Activated naive CD4-positive, alpha-beta T cell treated with anti-CD3 and anti-CD28 coated beads, Interleukin-2, amount 50 U/mL, for 72 hours (primary cell): Measurements from ENCODE around the gene KLF16. TPM values are rescaled to one million over a fixed set of nuclear protein-coding genes. Genes with fewer than 3 reads are reported as not detected.

Experiments used
- ATAC-seq, 2 donors: fragments of 150-1000 bp; cut with Tn5 transposase; 2 replicates each; pipeline ENCODE4 v1.10.0; 2021; ENCODE audit warnings: mild to moderate bottlenecking in 2 of 2, moderate library complexity in 2 of 2
- DNase-seq, 2 donors: peaks; one replicate each; pipeline ENCODE4 v3.0.0; 2021 to 2022; ENCODE audit warnings: low spot score in 2 of 2
- H3K27ac Mint-ChIP-seq, 2 donors: one replicate each; pipeline ENCODE4 v1.8.0; 2022; ENCODE audit warnings: mild to moderate bottlenecking in 2 of 2, mixed read lengths in 2 of 2
- H3K36me3 Mint-ChIP-seq, 2 donors: one replicate each; pipeline ENCODE4 v1.8.0; 2022; ENCODE audit warnings: mixed read lengths in 2 of 2
- H3K9me3 Mint-ChIP-seq, 2 donors: one replicate each; pipeline ENCODE4 v1.8.0; 2022; ENCODE audit warnings: mixed read lengths in 2 of 2
- total RNA-seq, 2 donors: library from RNA; stranded (reverse); gene quantifications; one replicate each; pipeline ENCODE4 v1.2.3, GENCODE V29; 2022

KLF16 gene
- total RNA-seq, 2 donors from 2014 or later: 20.5 to 22.6 TPM

DNA sequence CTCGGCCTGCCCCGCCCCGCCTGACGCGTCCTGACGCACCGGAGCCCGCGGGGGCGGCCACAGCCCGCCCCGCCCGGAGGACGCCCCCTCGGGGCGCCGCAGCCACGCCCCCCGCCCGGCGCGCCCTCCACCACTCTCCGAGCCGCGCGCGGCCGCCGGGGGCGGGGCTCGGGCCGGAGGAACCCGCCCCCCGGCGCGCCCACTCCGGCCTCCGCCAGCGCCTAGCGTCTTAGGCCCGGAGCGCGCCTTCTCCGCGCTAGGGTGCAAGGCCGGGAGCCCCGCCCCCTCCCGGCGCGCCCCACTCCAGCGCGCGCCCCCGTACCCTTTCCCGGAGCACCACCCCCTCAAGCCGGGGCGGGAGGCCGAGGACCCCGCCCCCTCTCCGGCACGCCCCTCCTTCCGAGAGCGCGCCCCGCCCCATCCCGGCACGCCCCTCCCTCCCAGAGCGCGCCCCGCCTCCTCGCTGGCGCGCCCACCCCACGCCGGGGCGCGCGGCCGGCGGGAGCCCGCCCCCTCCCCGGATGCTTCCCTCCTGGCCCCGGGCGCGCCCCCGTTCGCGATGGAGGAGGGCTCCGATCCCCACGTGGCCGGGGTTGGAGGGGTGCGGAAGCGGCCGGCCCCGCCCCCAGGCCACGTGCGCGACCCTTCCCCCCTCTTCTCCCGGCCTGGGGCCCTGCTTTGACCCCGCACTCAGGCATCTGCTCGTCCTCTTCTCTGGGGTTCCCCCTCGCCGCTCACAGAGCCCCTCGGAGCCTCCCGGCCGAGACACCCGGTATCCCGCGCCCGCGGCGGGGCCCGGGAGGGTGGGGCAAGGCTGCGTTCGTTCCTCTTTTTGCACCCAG, 480 bp upstream of the KLF16 start:
- peak; percentile 70 to 76 for ATAC-seq
- H3K9me3 Mint-ChIP-seq: no peaks in the 10 kb centered on the region
- H3K36me3 Mint-ChIP-seq: peaks cover 5 to 10% of the 10 kb centered on the region in 2 donors
- peak overlapping the region in 1 of 2 donors; percentile 60 for H3K27ac Mint-ChIP-seq
- DNase-seq: peak; percentile 95 to 97

GRCh38 chr19:1862424-1863327, 703 bp downstream of the KLF16 start:
- no peaks in the 10 kb centered on the region for H3K9me3 Mint-ChIP-seq
- peaks cover 5 to 10% of the 10 kb centered on the region in 2 donors for H3K36me3 Mint-ChIP-seq
- ATAC-seq (peak in 1 of 2 donors; percentile 7), DNase-seq (peak in 1 of 2 donors; percentile 66)
- H3K27ac Mint-ChIP-seq: peak overlapping the region; percentile 86 to 98

DNA sequence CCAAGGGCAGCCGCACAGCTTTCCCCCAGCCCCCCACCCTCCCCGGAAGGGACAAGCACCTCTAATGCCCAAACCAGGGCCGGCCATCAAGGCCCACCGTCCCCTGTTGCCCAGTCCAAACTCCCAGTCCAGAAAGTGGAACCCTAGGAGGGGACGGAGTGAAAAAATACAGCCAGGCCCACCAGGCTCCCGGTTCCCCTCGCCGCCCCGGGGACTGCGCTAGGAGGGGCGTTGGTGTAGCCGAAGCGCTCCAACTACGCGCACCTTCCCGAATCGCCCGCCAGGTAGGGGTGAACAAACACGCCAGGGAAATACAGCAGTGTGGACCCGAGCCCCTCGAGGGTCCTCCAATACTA, 1.3 kb downstream of the KLF16 start:
- DNase-seq (no peak), ATAC-seq (no peak)
- Mint-ChIP-seq H3K36me3 (peaks cover 5 to 10% of the 10 kb centered on the region in 2 donors), H3K27ac (peak overlapping the region; percentile 86 to 98), H3K9me3 (no peaks in the 10 kb centered on the region)

GRCh38 chr19:1861599-1862031, 1.8 kb downstream of the KLF16 start:
- H3K27ac Mint-ChIP-seq: peak overlapping the region; percentile 86 to 90
- ATAC-seq (no peak), DNase-seq (no peak)
- H3K9me3 Mint-ChIP-seq: no peaks in the 10 kb centered on the region
- peaks cover 5 to 10% of the 10 kb centered on the region in 2 donors for H3K36me3 Mint-ChIP-seq

DNA sequence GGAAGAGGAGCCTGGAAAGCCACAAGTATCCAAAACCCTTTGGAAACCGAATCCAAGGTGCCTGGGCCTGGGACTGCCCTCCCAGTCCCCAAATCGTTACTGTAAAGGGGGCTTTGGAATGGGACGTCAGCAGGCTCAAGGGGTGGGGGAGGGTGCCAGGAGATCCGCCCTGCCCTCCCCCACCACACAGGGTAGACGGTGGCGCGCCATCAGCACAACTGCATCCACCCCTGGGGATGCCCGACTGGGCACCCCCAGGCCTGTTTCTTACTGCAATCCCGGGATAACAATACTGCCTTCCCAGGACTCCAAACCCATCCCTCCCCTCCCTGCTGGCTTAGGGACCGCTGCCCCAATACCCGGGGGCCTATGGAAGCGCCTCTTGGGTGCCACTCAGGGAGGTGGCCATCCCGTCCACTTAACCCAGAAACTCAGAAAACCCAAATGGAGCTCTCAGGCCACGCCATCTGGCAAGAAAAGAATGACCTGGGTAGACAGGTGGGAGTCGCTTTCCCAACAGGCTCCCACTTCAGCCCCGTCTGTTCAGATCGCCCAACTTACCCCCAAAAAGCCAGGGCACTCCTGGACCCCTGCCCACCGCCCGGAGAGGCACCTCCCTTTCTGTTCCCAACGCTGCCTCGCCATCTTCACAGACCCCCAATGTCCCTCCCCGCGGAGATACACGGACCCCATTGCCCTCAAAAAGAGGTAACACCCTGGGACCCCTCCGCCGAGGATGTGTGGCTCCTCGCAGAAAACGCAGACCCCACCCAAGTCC, 2.4 kb downstream of the KLF16 start:
- peak overlapping the region; percentile 86 to 90 for H3K27ac Mint-ChIP-seq
- no peak for ATAC-seq
- no peaks in the 10 kb centered on the region for H3K9me3 Mint-ChIP-seq
- DNase-seq: no peak
- peaks cover 5 to 10% of the 10 kb centered on the region in 2 donors for H3K36me3 Mint-ChIP-seq

DNA sequence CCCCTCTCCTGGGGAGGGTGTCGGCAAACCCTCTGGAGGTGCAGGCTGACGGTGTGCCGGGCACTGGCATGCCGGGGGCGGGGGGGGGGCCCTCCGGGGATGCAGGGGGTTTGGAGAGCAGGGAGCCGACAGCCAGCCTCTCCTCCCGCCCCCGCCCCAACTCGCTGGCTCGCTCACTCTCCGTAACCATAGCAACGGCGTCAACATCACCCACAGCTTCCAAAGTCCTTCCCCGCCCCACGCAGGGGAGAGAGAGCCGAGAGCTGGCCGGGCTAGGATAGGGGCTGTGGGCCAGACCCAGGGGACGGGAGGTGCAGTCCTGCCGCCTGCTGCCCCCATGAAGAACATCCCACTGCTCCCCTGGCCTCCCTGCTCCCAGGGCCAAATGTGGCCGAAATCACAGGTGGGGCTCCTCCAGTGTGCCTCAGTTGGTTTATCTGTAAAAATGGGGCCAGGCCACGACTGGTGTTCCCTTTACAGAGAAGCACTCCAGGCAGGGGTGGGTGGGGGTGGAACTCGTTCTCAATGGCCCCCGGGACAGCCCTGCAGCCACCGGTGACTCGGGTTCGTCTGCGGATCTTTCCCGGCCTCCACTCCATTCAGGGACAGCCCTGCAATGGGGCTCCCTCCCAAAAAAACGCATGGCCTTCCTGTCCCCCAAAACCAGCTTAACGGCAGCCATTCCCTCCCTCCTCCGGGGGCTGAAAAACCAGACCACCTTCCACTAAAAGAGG, 3.2 kb downstream of the KLF16 start:
- DNase-seq (peak; percentile 60 to 62), ATAC-seq (no peak)
- Mint-ChIP-seq H3K36me3 (peaks cover 5 to 10% of the 10 kb centered on the region in 2 donors), H3K27ac (peak overlapping the region in 1 of 2 donors; percentile 86), H3K9me3 (no peaks in the 10 kb centered on the region)

- ATAC-seq (no peak), DNase-seq (no peak)
- no peaks in the 10 kb centered on the region for H3K9me3 Mint-ChIP-seq
- H3K36me3 Mint-ChIP-seq: peaks cover 5 to 10% of the 10 kb centered on the region in 2 donors
- peak overlapping the region; percentile 39 to 87 for H3K27ac Mint-ChIP-seq
Observed at GRCh38 chr19:1859331-1859781, 4.0 kb downstream of the KLF16 start.

GRCh38 chr19:1858412-1859081, 4.8 kb downstream of the KLF16 start:
- DNase-seq: peak in 1 of 2 donors; percentile 58
- no peak for ATAC-seq
- Mint-ChIP-seq H3K36me3 (peaks cover 5 to 10% of the 10 kb centered on the region in 2 donors), H3K27ac (peak overlapping the region; percentile 15 to 77), H3K9me3 (no peaks in the 10 kb centered on the region)

- DNase-seq (no peak), ATAC-seq (no peak)
- Mint-ChIP-seq H3K36me3 (peaks cover 5 to 10% of the 10 kb centered on the region in 2 donors), H3K9me3 (no peaks in the 10 kb centered on the region), H3K27ac (peak overlapping the region in 1 of 2 donors; percentile 77)
Observed at GRCh38 chr19:1857648-1858326, 5.6 kb downstream of the KLF16 start.

DNA sequence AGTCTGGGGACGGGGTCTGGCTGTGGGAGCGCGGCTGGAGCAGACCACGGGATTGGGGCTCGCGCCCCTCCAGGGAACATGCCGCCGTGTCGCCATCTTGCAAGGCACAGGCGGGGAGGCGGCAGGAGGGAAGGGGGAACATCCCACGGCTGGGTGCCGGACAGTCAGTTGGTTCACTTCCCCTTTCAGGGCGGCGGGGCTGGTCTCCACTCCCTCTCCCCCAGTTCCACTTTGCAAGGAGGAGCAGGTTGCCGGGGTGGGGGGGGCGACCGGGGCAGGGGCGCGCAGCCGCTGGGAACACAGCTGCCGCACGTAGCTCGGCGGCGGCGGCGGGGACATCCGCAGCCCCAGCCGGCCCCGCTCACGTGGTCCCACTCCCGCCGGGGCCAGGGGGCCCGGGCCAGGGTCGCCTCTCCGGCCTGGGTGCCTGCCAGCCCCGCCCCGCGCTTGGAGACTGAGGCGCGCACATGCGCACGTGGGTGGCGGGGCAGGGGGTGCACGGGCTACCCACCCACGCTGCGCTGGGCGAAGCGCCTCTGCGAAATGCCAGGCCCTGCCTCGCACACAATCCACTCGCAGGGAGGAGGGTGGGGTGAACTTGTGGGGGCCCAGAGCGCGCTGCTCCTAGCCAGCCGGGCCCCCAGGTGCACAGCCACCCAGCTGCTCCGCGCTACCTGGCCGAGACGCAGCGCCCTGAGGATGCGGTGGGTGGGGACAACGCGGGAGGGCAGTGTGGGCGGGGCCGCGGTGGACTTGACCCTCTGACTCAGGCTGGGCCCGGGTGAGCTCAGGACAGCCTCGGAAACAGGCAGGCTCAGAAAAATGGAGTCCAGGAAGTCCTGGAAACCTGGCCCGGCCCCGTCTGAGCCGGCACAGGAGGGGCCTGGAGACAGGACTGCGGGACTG, 6.4 kb downstream of the KLF16 start:
- no peaks in the 10 kb centered on the region for H3K9me3 Mint-ChIP-seq
- ATAC-seq: peak; percentile 11 to 70
- H3K36me3 Mint-ChIP-seq: peaks cover 0 to 3% of the 10 kb centered on the region in 2 donors
- DNase-seq: peak; percentile 56 to 89
- peak overlapping the region in 1 of 2 donors; percentile 81 for H3K27ac Mint-ChIP-seq

- no peak for ATAC-seq
- DNase-seq: no peak
- Mint-ChIP-seq H3K27ac (peak overlapping the region; percentile 29 to 81), H3K9me3 (no peaks in the 10 kb centered on the region), H3K36me3 (no peaks in the 10 kb centered on the region)
Observed at GRCh38 chr19:1856345-1856697, 7.1 kb downstream of the KLF16 start.

- no peaks in the 10 kb centered on the region for H3K36me3 Mint-ChIP-seq
- ATAC-seq (peak; percentile 14 to 30), DNase-seq (no peak)
- peak overlapping the region; percentile 68 to 81 for H3K27ac Mint-ChIP-seq
- no peaks in the 10 kb centered on the region for H3K9me3 Mint-ChIP-seq
Observed at GRCh38 chr19:1855828-1856255, 7.5 kb downstream of the KLF16 start.

DNA sequence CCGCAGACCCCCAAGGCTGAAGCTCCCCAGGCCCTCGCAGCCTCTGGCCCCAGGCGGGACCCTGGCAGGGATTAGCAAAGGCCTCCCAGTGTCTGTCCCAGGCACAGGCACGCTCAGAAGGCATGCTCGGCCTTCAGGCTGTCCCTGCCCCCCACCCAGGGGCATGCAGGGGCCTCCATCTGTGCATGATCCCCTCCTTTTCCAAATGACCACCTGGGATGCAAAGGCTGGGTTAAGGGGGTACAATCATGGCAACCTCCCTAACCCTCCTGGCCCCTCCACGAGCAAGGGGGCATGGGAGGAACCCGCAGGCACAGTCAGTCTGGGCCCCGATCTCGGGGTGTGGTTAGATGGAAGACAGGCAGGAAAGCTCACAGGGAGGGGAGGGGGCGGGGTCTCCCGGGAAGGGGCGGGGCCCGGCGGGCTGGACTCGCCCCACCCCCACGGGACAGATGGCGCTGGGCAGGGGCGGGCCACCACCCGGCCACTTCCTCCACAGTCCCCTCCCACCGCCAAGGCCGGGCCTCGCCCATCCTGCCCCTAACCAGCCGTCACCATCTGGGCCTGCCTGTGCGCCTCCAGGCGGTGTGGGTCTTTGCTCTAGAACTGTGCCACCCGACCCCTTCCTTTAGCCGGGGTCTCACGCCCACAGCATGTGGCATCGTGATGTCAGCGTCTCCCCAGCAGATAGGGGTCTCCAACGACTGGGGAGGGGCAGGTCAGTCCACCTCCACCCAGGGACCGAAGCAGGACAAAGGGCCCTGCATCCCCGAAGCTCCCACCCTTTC, 8.1 kb downstream of the KLF16 start:
- ATAC-seq: peak; percentile 80 to 84
- Mint-ChIP-seq H3K36me3 (no peaks in the 10 kb centered on the region), H3K9me3 (no peaks in the 10 kb centered on the region)

More for the DNA sequence above, 8.1 kb downstream of the KLF16 start:
- DNase-seq: peak; percentile 88 to 91
- H3K27ac Mint-ChIP-seq: peak overlapping the region; percentile 68 to 81
